ENCODE results near the gene CFD. TPM values are rescaled to one million over a fixed set of nuclear protein-coding genes. Genes with fewer than 3 reads are reported as not detected.

CFD gene
- total RNA-seq, 6 experiments from 2014 or later: 0.84 to 1.7 (median 0.98) TPM

DNA sequence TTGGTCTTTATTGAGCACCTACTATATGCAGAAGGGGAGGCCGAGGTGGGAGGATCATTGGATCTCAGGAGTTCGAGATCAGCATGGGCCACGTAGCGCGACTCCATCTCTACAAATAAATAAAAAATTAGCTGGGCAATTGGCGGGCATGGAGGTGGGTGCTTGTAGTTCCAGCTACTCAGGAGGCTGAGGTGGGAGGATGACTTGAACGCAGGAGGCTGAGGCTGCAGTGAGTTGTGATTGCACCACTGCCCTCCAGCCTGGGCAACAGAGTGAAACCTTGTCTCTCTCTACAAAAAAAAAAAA is 3.8 kb downstream of the CFD start:
- H3K36me3 Mint-ChIP-seq (ENCODE audit: low read depth): peaks cover 9% of the 10 kb centered on the region
- H3K9me3 Mint-ChIP-seq: 0 out of 2 replicates have a peak, but pooled peaks cover 3% of the 10 kb centered on the region
- H3K4me1 Mint-ChIP-seq (ENCODE audit: low read depth): no peaks in the 10 kb centered on the region; the same call in 1 of the 2 replicates
- no peak overlapping the region for H3K4me3 Mint-ChIP-seq
- H3K27me3 Mint-ChIP-seq (ENCODE audit: insufficient read depth): peaks cover 7% of the 10 kb centered on the region; the same call in 1 of the 2 replicates
- no peak overlapping the region for H3K27ac Mint-ChIP-seq
- TF ChIP-seq, protein P1, sequence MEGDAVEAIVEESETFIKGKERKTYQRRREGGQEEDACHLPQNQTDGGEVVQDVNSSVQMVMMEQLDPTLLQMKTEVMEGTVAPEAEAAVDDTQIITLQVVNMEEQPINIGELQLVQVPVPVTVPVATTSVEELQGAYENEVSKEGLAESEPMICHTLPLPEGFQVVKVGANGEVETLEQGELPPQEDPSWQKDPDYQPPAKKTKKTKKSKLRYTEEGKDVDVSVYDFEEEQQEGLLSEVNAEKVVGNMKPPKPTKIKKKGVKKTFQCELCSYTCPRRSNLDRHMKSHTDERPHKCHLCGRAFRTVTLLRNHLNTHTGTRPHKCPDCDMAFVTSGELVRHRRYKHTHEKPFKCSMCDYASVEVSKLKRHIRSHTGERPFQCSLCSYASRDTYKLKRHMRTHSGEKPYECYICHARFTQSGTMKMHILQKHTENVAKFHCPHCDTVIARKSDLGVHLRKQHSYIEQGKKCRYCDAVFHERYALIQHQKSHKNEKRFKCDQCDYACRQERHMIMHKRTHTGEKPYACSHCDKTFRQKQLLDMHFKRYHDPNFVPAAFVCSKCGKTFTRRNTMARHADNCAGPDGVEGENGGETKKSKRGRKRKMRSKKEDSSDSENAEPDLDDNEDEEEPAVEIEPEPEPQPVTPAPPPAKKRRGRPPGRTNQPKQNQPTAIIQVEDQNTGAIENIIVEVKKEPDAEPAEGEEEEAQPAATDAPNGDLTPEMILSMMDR (IDR thresholded peaks at IDR 0.05): no peak
- no peak for DNase-seq

DNA sequence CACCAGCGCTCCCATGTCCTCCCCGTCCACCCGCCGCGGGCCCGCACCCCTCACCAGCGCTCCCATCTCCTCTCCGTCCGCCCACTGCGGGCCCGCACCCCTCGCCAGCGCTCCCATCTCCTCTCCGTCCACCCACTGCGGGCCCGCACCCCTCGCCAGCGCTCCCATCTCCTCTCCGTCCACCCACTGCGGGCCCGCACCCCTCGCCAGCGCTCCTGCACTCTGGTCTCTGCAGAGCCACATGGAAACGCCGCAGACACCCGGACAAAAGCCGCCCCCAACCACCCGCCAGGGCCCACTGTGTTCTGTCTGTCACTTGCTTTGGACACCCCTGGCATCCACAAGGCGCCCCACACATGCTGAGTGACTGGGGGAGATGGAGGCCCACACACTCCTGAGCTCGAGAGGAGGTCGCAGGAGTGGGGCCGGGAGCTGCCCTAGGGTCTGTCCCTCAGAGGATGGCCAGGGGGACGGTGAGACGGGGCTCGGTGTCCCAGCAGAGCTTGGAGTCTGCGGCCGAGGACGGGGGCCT is 7.4 kb downstream of the CFD start:
- H3K27me3 Mint-ChIP-seq (ENCODE audit: insufficient read depth): peaks cover 7% of the 10 kb centered on the region
- H3K9me3 Mint-ChIP-seq: 0 out of 2 replicates have a peak, but pooled peaks cover 3% of the 10 kb centered on the region
- TF ChIP-seq, protein P1 (IDR thresholded peaks at IDR 0.05): no peak
- no peak overlapping the region for H3K27ac Mint-ChIP-seq
- peaks cover 9% of the 10 kb centered on the region for H3K36me3 Mint-ChIP-seq (ENCODE audit: low read depth)
- no peak overlapping the region for H3K4me3 Mint-ChIP-seq
- H3K4me1 Mint-ChIP-seq (ENCODE audit: low read depth): peaks cover 16% of the 10 kb centered on the region
- DNase-seq: no peak

DNA sequence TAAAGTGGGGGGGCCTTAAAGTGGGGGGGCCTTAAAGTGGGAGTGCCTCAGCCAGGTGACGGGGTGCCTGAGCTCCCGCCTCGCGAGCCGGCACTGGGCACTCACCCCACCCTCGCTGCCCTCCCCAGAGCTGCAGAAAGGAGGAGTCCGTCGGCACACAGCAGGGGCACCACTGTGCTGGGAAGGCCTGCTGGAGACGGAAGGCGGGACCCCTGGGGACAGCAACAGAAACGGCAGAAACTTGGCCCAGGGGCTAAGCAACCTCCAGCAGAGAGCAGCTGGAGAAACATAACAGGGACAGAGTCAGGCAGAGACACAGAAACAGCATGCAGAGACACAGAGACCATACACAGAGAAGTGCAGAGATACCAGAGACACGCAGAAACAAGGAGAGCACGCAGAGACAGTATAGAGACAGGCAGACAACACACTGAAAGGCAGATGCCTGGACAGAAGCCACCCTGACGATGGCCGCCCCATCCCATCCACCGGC is 7.9 kb downstream of the CFD start:
- no peak overlapping the region for H3K4me3 Mint-ChIP-seq
- H3K36me3 Mint-ChIP-seq (ENCODE audit: low read depth): peaks cover 9% of the 10 kb centered on the region
- no peak for DNase-seq
- H3K27ac Mint-ChIP-seq: peak overlapping the region; percentile 63
- peaks cover 7% of the 10 kb centered on the region for H3K27me3 Mint-ChIP-seq (ENCODE audit: insufficient read depth)
- peaks cover 16% of the 10 kb centered on the region for H3K4me1 Mint-ChIP-seq (ENCODE audit: low read depth)
- TF ChIP-seq, protein P1 (IDR thresholded peaks at IDR 0.05): no peak
- 0 out of 2 replicates have a peak, but pooled peaks cover 3% of the 10 kb centered on the region for H3K9me3 Mint-ChIP-seq

DNA sequence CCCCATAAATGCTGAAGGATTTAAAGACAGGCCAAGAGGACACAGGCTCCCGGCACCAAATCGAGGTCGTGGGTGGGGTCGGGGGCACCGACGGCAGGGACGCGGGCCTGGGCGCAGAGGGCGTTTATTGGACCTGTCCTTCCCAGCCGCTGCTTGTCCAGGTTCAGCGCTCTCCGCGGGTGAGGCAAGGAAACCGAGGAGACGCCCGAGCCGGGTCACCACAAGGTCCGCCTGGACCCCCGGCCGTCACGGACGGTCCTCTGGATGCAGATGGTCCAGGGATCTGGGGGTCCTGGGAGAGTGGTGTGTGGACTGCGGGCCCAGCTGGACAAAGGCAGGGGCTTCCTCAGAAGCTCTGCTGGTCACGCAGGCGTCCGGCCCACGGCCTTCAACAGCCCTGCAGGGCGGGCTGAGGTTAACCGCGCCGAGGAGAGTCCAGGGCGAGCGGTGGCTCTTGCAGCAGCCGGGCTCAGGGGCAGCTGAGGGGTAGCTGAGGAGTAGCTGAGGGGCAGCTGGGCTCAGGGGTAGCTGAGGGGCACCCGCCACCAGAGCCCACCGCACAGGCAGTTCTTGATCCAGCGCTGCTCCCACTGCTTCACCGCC is 8.5 kb downstream of the CFD start:
- Mint-ChIP-seq H3K9me3 (no peaks in the 10 kb centered on the region), H3K36me3 (ENCODE audit: low read depth) (peaks cover 9% of the 10 kb centered on the region), H3K27me3 (ENCODE audit: insufficient read depth) (peaks cover 7% of the 10 kb centered on the region), H3K4me3 (no peak overlapping the region), H3K4me1 (ENCODE audit: low read depth) (peaks cover 16% of the 10 kb centered on the region), H3K27ac (peak overlapping the region; percentile 63)
- TF ChIP-seq, protein P1 (IDR thresholded peaks at IDR 0.05): no peak
- DNase-seq: no peak

DNA sequence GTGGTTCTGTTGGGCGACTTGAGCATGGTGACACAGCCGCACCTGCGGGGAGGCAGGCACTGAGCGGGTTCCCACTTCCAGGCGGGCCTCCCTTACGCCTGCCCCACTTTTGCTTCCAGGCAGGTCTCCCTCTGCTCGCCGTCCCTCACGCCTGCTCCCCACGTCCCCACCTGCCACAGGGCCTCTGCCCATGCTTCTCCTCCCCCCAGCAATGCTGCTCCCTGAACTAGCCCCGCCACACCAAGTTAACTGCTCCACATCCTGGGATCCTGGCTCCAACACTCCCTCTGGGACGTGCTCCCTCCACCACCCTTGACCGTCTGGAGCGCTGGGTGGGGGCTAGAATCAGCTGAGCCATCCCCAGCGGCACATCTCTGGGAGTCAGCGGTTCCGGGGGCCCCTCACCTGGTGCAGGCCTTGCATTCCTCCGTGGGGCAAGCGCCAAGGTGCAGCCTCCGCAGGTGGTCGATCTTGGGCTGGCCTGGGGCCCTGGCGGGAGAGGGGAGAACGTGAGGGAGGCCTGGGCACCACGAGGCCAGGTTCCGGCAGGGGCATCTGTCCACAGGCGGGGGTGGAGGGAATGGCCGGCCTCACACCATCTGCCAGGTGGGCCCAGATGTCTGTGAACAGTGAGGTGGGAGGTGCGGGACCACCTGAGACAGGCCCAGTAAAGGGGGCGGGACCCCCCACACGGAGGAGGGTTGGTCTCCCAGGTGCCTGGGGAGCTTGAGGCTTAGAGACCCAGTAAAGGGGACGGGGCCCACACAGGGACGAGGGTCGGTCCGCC is 9.2 kb downstream of the CFD start:
- no peaks in the 10 kb centered on the region for H3K9me3 Mint-ChIP-seq
- peaks cover 16% of the 10 kb centered on the region for H3K4me1 Mint-ChIP-seq (ENCODE audit: low read depth)
- peak overlapping the region; percentile 91 for H3K27ac Mint-ChIP-seq
- peaks cover 9% of the 10 kb centered on the region for H3K27me3 Mint-ChIP-seq (ENCODE audit: insufficient read depth)
- DNase-seq: no peak
- peaks cover 9% of the 10 kb centered on the region for H3K36me3 Mint-ChIP-seq (ENCODE audit: low read depth)
- H3K4me3 Mint-ChIP-seq: no peak overlapping the region
- TF ChIP-seq, protein P1 (IDR thresholded peaks at IDR 0.05): no peak
